ENCODE data around the gene SSBP3.
"Not testable (repeated sequence)": the region's sequence is repeated elsewhere in the genome, so short reads cannot be mapped to it uniquely, and the experiment has no call there.

The SSBP3 gene

GRCh38 chr1:54395281-54395934, 10.8 kb downstream of the SSBP3 start:
- no peak for DNase-seq (ENCODE audit: extremely low read depth in 1 of 2, low read depth in 1 of 2)

GRCh38 chr1:54394104-54394503, 12.1 kb downstream of the SSBP3 start:
- DNase-seq (ENCODE audit: extremely low read depth in 1 of 2, low read depth in 1 of 2) = no peak

- no peak for DNase-seq (ENCODE audit: extremely low read depth in 1 of 2, low read depth in 1 of 2)
Observed at GRCh38 chr1:54392401-54392800, 13.8 kb downstream of the SSBP3 start.

GRCh38 chr1:54391450-54392209, 14.6 kb downstream of the SSBP3 start:
- no peak for DNase-seq (ENCODE audit: extremely low read depth in 1 of 2, low read depth in 1 of 2)

GRCh38 chr1:54390655-54391054, 15.5 kb downstream of the SSBP3 start:
- DNase-seq (ENCODE audit: extremely low read depth in 1 of 2, low read depth in 1 of 2) = no peak

- DNase-seq (ENCODE audit: extremely low read depth in 1 of 2, low read depth in 1 of 2) = not testable (repeated sequence)
Observed at GRCh38 chr1:54389608-54390007, 16.6 kb downstream of the SSBP3 start.

GRCh38 chr1:54387419-54387818, 18.8 kb downstream of the SSBP3 start:
- DNase-seq (ENCODE audit: extremely low read depth in 1 of 2, low read depth in 1 of 2) = no peak

GRCh38 chr1:54385727-54386022, 20.5 kb downstream of the SSBP3 start:
- no peak for DNase-seq (ENCODE audit: extremely low read depth in 1 of 2, low read depth in 1 of 2)

GRCh38 chr1:54384918-54385726, 21.1 kb downstream of the SSBP3 start:
- no peak for DNase-seq (ENCODE audit: extremely low read depth in 1 of 2, low read depth in 1 of 2)

GRCh38 chr1:54384471-54384870, 21.7 kb downstream of the SSBP3 start:
- no peak for DNase-seq (ENCODE audit: extremely low read depth in 1 of 2, low read depth in 1 of 2)

- no peak for DNase-seq (ENCODE audit: extremely low read depth in 1 of 2, low read depth in 1 of 2)
Observed at GRCh38 chr1:54381524-54381923, 24.7 kb downstream of the SSBP3 start.

- DNase-seq (ENCODE audit: extremely low read depth in 1 of 2, low read depth in 1 of 2) = no peak
Observed at GRCh38 chr1:54380290-54380882, 25.8 kb downstream of the SSBP3 start.

- DNase-seq (ENCODE audit: extremely low read depth in 1 of 2, low read depth in 1 of 2) = no peak
Observed at GRCh38 chr1:54379555-54380289, 26.5 kb downstream of the SSBP3 start.

GRCh38 chr1:54378874-54379554, 27.2 kb downstream of the SSBP3 start:
- DNase-seq (ENCODE audit: extremely low read depth in 1 of 2, low read depth in 1 of 2) = no peak

GRCh38 chr1:54378157-54378873, 27.9 kb downstream of the SSBP3 start:
- no peak for DNase-seq (ENCODE audit: extremely low read depth in 1 of 2, low read depth in 1 of 2)

GRCh38 chr1:54377040-54377691, 29.0 kb downstream of the SSBP3 start:
- no peak for DNase-seq (ENCODE audit: extremely low read depth in 1 of 2, low read depth in 1 of 2)

- no peak for DNase-seq (ENCODE audit: extremely low read depth in 1 of 2, low read depth in 1 of 2)
Observed at GRCh38 chr1:54376430-54377039, 29.7 kb downstream of the SSBP3 start.

- DNase-seq (ENCODE audit: extremely low read depth in 1 of 2, low read depth in 1 of 2) = no peak
Observed at GRCh38 chr1:54375712-54376429, 30.3 kb downstream of the SSBP3 start.
